Measurements from ENCODE around the gene MAGEB17.

- TF ChIP-seq CTCF (conservative IDR thresholded peaks at IDR 0.05 in 1 of 2, IDR thresholded peaks at IDR 0.05 in 1 of 2; ENCODE audit: low read depth in 1 of 2, low read length in 2 of 2) (no peak), EZH2 (IDR thresholded peaks at IDR 0.05; ENCODE audit: low read length, missing control alignments) (no peak)
Measured at GRCh38 chrX:16120431-16120830, 46.9 kb upstream of the MAGEB17 start.
